NCI-H510A (cell line): ENCODE data around the gene PON3.
A peak's percentile ranks its signal among the peaks of the same experiment; 100 is the strongest.

Experiments
- DNase-seq: peaks from one replicate; lab custom pipeline; 2025; lab: John Stamatoyannopoulos, UW

Gene PON3

DNA sequence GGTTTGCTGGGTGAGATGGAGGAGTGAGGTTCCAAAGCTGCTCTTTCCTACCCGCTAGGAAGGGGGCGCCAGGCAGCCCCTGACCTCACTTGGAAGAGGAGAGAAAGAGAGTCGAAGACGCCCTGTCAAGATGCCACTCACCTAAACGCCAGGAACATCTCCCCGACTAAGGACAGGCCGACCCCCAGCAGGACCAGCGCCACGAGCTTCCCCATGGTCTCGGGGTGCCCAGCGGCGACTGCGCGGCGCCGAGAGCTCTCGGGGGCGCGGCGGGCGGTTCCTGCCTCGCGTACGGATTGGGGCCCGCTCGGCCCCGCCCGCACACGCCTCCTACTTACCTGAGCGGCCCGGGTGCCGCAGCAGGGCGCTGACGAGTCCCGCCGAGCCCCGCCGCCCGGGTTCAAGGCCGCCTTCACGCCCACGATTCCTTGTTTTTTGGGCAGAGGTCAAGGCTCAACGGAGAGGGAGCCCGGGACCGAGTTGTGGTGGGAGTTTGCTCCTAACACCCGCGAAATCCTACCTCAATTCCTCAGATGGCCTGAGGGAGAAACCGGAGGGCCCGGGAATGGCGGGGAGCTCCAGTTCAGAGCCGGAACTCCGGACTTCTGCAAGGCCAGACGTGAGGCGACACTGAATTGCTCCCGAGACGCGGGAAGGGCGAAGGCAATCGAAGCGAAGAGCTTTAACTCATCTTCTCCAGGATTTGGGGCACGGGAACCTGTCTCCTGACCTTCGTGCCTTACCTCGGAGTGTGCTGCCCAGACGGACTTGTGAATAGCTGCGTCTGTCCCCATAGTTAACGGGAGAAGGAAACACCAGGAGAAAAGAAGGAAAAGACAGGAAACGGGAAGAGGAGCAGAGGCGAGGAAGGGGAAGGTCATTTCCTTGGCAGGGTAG lies at the start of gene PON3:
PON3 (minus strand) TSS at position 240 of the 897 bp plus-strand sequence; CDS start at position 215, 25 bp downstream.
- no peak for DNase-seq

DNA sequence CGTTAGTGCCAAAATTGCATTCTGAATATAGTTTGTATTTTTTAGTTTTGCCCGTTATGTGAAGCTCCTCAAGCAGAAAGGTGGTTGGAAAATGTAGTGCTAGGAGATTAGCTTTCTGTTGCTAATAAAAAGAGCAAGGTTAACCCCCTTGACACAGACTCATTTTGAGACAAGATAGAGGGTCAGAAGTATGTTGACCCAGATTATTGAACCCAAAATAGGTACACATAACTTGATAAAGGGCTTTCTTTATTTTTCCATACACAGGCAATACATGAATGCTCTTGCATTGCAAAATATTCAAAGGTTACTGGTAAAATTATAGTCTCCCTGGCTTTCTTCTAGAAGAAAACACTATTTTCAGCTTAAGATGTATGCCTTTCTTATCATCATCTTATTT lies 48.6 kb upstream of the PON3 start:
- DNase-seq: no peak

DNA sequence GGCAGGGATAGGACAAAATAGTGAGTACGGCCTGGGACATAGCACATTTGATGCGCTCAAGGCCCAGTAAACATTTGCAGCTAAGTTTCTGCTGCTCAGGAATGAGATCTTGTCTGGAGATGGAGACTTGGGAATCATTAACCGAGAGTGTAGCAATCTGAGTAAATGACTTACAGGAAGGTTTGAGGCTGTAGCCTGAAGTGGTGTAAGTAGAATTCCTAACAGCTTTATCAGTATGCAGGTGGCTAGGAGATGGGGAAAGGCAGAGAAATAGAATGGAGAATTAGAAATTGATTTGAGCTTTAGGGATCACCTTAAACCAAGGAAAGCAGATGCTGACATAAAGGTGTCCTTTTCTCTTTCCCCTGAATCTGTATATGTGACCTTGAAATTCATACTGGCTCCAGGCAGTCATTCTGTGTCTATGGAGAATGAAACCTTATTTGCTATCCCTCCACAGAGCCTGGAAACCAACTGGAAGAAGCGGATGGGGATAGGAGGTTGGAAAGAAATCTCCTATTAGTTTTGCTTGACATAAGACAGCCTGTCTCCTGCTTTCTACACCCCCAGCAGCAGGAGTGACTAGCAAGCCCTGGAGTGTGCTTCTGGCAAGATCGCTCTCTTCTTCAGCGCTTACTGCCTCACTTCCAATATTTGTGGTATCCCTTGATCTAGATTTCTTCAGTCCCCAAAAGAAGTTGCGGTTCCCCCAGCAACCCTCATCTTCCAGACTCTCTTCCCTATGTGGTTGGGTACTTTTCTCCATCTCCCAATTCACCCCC lies 45.1 kb upstream of the PON3 start:
- no peak for DNase-seq

DNA sequence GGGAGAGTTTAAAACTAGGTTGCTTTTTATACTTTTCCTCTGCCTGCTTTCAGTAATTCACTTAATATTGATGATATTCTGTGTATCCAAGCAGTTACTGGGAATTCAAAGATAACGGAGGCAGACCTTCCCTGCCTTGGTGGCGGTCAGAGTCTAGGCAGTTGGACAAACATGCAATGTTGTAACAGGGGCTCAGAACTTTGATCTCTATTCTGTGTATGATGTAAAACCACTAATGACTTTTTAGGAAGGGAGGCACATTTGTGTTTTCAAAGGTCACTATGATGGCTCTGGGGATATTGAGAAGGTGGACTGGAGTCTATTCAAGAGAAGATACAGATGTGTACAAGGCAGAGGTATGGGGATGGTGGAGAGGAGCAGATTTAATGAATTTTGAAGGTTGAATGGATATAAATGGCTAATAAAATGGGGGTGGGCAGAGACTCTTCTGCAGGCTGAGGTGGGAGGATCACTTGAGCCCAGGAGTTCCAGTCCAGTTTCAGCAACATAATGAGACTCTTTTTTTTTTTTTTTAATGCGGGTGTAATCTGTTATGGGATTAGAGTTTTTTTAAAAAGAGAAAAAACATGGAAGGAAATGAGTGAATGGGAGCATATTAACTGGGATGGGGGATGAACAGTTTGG lies 44.3 kb upstream of the PON3 start:
- DNase-seq: no peak

DNA sequence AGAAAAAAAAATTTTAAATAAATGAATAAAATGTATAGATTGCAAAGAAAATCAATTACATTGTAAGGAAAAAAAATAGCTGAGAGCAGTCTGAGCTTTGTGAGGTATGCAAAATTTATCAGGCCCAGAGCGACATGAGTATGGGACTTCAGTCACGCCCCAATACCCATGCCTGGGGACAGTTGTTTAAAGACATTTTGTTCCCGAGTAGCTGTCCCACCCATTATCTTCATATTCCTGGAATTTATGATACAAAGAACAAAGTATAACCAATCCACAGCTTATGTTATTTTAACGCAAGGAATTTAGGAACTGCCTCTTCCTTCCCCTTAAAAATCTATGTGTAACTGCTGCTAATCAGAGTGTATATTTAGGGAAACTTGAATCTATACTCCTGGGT lies 40.2 kb upstream of the PON3 start:
- no peak for DNase-seq

DNA sequence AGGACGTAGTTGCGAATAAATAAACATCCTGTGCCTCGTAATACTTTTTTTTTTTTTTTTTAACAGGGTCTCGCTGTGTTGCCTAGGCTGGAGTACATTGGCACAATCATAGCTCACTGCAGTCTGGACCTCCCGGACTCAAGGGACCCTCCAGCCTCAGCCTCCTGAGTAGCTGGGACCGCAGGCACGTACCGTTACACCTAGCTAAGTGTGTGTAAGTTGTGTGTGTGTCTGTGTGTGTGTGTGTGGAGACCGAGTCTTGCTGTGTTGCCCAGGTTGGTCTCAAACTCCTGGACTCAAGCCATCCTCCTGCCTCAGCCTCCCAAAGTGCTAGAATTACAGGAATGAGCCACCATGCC lies 39.2 kb upstream of the PON3 start:
- DNase-seq: no peak

DNA sequence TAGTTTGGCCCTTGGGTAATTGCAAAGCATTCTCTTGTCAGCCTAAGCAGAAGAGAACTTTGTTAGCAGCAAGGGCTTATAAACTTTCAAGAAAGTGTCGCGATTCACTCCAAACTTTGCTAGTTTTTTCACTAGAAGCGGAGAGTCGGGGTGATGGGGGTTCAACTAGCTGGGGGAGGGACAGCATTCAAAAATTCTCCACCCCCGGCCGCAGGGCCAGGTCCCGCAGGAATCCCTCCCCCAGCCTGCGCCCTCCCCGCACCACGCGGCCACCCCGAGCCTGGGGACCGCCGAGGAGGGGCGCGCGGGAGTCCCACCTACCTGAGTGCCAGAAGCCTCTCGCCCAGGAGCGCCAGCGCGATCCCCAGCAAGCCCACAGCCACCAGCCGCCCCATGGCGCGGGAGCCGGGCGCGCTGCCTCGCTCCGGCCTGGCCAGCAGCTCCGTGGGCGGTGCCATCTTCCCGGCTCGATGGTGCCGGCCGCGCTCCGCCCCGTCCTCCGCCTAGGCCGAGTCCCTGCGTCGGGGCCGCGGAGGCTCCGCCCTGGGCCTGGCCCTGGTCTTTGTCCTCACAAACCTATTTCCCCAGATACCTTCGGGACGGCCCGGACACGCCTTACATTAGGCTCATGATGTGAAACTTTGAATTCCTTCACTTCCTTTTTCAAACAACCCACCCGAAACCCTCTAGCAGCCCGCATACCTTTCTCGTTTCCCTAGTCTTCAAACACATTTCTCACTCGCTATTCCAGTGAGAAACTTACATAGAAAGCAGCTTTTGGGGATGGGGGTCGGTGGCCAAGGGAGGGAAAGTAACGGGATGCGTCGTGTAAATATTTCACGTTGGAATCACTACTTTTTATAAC lies 38.6 kb upstream of the PON3 start, which contains the start of gene PON2:
PON2 (minus strand) TSS at position 472 of the 865 bp plus-strand sequence; CDS start at position 395, 77 bp downstream.
- DNase-seq: peak; percentile 43

DNA sequence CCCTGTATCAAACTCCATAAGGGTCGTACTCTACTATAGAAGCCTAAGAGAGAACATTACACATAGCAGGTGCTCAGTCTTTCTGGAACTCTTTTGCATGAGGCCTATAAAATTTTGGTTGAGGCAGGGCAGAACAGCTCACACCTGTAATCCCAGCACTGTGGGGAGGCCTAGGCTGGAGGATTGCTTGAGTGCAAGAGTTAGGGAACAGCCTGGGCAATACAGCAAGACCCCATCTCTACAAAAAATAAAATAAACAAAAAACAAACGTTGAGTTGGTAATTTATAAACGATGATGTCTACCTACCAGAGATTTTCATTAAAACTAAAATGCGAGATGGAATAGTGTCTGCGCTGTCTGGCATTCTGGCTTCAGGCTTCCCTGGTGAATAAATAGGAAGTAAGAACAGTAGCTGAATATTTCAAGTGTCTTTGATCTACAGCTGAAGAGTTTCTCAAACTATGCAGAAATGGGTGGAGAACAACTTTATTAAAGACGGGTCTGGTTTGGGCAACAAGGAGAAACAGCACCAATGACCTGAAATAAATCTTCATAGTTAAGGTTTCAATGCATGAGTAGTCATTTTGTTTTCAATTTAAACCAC lies 37.9 kb upstream of the PON3 start:
- DNase-seq: no peak

DNA sequence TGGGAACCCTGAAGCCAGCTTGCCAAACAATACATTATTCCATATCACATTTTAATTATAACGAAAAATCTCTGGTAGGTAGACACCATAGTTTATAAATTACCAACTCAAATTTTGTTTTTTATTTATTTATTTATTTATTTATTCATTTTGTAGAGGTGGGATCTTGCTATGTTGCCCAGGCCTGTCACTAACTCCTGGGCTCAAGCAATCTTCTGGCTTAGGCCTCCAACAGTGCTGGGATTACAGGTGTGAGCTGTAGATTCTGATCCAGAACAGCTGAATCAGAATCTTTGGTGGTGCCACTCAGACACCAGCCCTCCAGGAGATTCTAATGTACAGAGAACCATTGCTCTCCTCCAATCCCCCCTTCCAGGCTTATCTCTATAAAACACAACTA lies 37.0 kb upstream of the PON3 start:
- no peak for DNase-seq

DNA sequence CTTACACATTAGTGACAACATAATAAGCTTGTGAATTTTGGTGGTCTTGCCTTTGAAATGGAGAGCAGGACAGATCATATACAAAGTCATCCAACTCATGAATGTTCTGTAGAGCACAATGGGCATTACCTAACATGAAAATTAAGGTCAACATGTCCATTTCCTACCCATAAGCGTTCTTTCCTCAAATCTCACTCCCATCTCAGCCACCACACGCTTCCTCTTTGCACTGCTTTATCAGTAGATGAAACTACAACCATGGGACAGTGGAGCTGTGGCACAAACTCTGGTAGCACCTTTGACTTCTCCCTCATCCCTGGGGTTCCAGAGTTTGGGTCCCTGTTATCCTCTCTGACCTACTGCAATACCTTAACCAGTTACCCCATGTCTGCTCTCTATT lies 36.4 kb upstream of the PON3 start:
- DNase-seq: no peak

DNA sequence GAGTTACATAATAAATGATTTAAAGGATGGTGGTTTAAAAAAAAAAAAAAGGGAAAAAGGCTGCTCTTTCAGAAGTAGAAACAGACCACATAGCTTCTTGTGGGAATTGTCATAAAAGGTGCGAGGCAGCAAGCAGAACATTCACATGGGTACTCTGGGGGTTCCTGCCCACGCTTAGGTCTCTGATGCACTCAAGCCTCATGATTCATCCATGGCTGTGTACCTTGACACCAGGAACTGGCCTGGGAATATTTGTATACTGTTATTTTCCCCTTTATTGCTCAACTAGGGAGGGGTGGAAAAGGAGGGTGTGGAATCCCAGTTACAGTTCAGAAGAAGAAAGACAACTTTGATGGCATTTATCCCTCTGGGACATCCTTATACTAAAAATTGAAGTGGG lies 34.7 kb upstream of the PON3 start:
- no peak for DNase-seq

DNA sequence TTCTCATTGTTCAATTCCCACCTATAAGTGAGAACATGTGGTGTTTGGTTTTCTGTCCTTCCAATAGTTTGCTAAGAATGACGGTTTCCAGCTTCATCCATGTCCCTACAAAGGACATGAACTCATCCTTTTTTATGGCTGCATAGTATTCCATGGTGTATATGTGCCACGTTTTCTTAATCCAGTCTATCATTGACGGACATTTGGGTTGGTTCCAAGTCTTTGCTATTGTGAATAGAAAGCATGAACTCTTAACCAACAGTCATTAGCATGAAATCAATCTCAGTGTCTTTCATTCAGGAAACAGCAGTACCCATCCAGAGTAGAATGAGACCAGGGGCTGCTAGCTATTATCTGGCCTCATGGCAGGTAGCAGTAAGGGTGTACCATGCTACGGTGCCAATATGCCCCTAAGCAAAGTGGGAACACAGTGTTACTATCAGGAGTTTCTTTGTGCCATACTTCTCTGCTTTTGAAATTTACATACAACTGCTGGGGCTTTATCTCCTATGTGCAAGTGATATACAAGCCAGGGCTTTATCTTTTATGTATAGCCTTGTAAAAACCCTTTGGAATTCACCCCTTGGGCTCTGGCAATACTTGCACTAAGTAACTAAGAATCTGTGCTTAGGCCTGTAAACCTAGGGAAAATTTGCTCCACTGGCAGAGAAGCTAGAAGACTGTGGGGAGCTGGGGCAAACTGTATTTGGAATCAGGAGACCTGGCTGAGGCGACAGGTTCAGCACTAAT lies 33.2 kb upstream of the PON3 start:
- DNase-seq: no peak

DNA sequence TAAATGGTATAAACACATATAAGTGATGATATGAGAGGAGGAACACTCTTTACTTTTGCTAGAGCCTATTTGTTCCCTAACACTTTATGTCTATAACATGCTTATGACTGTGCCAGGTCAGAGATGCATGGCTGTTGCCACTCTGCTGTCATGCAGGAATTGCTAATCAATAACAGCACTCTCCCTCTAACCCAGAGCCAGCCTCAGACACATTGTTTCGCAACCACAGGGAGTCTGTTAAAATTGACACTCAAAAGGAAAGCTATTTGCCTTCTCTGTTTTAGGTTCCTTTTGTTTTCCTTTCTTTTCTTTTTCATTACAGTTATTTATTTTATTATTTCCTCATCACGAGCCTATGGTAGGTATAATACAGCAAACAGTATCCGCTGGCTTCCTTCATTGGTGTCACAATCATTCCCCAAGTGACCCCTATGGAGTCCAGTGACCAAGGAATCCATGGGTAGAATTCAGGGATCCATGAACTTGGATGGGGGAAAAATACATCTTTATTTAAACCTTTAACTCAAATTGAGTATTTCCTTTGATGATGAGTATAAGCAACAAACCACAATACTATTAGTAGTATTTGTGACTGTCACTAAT lies 31.8 kb upstream of the PON3 start:
- DNase-seq: no peak

DNA sequence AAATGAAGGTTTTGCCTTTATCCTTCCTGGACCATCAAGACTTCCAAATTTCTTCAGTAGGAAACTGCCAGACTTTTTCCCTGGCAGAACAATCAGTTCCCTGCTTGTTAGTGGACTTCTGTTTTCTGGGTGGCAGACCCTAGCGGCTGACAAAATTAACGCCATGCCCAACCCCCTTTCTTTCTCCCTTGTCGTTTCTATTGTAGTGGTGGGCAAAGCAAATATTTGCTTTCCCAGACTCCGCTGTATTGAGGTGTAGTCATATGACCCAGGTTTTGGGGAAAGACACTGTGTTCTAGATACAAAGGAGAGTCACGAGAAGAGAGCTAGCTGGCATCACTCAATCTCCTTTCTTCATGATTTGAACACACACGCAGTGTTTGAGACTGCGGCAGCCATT lies 31.0 kb upstream of the PON3 start:
- DNase-seq: no peak

DNA sequence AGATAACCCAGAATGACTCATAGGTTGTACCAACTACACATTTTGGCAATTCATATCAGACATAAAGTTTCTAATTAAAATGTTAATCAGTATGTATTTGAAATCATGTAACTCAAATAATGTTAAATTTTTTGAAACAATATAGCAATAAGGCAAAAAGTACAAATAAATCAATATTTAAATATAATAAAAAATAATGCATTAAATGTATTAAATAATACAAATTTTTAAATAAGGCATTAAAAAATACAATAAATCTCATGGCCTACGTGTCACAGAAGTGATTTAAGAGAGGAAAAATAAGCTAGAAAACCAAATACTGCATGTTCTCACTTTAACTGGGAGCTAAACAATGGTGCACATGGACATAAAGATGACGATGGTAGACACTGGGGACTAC lies 29.5 kb upstream of the PON3 start:
- no peak for DNase-seq

DNA sequence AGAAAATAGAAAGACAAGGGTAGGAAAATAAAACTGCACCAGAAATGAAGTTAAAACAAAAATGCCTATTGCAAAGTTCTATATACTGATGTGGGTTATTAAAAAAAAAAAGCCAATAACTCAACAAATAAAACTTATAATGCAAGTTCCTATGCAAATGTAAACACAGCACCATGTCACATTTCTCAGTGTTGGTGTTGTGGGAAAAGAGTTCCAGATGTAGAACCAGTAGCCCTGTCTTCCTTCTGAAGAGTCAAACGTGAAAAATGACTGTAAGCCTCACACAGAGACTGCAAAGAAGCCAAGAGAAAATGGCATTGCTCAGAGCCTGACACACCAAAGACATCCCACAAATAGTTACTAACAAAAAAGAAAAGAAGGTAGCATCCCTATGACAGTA lies 28.5 kb upstream of the PON3 start:
- no peak for DNase-seq

DNA sequence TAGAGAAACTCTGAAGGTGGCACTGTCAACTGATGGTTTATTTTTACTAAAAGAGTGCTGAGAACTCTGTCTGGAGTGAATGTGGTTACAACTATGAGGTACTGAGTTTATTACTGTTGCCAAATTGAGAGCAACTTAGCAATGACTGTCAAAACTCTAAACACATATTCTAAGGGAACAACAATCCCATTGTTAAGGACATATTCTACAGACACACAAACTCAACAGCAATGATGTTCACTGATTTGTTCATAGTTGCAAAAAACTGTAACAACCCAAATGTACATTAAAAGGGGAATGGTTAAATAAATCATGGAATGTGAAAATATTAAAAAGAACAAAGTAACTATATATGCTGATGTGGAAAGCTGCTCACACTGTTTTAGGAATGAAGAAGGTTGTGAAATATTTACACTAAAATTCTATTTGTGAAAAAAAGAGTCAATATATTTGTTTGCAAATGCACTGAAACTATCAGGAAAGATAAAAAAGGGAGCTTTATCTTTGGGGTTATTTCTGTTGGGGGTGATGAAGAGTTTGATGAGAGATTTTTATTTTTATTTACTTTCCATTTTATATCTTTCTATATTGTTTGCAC lies 25.8 kb upstream of the PON3 start:
- no peak for DNase-seq

DNA sequence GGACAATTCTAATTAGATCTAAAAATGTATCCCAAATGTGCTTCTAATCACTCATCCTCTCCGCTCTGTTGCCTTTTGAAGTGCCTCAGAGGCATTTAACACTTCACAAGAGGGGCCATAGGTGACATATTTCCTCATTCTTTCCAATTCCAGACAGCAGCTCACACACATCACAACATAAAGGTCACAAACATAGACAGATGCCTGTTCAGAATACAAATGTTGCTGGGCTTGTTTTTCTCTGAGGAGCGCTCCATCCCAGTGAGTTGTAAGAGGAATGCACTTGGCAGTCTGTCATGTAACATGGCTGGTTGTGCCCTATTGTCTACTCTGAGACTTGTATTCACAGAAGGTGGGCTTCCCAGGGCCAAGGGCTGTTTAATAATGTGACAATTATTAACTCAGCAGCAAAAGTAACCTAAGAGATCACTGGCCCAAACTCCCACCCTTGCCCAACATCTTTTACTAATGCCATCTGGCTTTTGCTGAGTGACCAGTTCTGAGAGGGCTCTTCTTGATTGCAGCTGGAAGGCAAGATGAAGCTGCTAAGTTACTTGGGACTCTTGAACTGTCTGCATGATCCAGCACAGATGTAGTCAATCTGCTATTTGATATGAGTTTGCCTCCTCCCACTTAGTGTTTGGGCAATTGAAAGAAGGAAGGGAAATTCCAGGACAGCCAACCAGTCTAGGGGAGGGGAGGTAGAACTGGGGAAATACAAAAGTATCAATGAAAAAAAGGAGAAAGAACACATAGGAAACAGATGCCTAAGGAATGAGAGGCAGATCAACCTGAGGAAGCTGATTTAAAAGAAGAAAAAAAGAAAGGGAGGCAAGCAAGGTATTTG lies 25.0 kb upstream of the PON3 start:
- DNase-seq: no peak

DNA sequence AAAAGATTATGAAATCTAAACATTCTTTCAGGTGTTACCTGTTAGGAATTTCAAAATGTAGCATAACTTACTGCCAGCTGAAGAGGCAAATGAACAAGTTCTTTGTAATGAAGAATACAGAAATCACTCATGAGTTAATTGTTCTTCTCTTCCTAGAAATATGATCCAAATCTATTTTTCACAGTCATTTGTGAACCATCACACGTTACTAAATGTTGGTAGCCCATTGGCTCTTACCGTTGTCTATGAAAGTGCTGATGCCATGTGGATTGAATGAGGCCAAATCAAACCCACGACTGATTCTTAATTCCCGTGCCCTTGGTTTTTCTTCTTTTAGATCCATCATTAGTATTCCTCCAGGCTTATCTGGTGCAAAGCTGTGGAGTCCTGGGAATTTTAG lies 15.9 kb upstream of the PON3 start:
- DNase-seq: no peak
